GM19463 (cell line): ENCODE measurements around the gene INO80C.
"Not testable (repeated sequence)": the region's sequence is repeated elsewhere in the genome, so short reads cannot be mapped to it uniquely, and the experiment has no call there.

Experiments
- ATAC-seq: cut with Tn5 transposase; IDR thresholded peaks from one replicate; pipeline ENCODE4 v1.9.1; 2021; ENCODE audit warnings: mild to moderate bottlenecking, moderate library complexity; ENCODE audit not compliant: unreplicated experiment

The INO80C gene

DNA sequence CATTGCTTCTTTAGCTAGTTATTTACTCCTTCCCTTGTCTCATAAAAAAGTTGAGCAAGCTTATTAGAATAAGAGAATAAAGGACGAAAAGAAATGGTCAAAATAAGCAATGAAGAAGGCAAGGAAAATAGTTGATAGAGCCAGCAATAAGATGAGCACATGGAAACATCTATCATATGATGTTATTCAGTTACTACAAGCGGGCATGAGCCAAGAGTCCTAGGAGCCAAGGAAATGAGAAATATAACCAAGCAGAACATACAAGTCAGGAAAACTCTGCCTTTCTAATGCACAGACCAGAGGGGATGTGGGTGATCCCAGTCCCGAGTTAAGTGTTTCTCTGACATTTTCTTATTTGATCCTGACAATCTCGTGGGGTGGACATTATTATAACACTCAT lies 33.9 kb downstream of the INO80C start:
- ATAC-seq: no peak

DNA sequence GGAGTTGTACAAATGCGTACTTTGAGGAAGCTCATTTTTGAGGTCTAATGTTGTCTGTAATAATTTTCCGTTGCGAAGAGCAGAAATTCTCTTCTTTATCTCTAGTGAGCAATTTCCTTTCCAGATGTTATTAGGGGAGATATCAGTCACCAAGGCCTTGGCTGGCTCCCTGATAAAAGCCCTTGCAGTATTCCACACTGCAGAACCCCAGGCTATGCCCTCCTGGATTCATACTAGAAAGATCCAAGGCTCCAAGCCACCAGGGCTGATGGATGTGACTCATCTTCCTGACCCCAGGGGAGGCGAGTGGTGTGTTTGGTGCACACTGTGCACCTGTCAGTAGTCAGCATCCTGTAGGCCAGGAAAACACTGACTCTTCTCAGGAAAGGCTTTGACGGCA lies 34.7 kb downstream of the INO80C start:
- no peak for ATAC-seq

DNA sequence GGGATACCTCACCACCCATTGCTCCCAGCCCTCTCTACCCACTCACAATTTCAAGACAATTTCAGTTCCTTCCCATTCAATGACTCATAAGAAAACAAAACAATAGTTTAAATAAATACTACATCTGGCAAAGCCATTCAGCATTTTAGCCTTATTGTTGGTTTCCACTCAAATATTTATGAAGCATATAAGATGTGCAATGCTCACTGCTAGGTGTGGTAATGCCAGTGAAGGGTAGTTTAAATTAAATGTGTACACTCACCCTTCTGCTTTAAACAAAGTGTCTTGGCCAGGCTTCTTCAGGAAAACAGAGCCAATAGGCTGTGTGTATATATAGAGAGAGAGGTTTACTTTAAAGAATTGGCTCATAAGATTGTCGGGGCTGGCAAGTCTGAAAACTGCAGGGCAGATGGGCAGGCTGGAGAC lies 37.0 kb downstream of the INO80C start:
- no peak for ATAC-seq

DNA sequence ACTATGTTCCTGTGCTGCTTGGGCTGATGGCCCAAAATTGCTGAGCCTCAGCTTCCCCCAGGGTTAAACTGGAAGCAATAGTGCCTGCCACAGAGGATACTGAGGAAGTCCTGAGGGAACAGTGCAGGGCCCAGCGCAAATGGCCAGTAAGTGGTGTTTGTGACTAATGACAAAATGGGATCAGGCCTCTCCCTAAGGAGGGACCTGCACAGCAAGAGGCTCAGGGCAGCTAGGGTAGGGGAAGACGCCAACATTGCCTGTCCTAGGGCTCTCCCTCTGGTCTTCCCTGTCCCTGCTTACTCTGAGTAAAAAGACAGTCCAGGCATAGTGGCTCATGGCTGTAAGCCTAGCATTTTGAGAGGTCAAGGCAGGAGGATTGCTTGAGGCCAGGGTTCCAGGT lies 37.8 kb downstream of the INO80C start:
- no peak for ATAC-seq

DNA sequence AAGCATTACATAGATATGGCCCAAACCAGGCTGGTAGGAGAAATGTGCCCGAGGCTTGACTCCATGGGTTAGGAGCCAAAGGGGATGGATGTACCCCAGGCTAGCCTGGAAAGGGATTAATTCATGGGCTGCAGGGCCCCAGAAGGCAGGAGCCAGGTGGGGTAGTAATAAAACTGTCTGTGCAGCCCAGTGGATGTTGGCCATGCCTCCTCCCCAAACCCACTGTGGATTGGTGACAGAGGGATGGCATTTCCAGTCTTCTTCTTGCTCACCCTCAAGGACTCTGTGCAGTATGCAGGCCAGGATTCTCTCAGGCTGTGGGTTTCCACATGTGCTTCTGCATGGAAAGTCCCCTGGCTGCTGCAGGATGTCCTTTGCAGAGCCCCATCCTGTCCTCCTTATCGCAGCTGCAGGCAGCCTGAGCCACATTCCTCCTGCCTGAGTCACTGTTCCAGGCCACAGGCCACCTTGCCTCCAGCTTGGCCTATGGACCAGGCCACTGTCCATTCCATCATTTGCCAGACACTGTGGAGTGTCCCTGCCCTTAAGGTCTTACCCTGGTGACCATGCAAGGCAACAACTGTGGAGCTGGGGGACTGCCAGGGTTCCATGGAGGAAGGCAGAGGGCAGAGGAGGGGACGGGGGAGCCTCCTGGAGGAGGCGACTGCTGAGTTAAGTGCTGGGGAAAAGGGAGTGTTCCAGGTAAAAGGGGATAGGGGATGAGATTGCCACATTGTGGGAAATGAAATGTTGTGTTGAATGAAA lies 38.9 kb downstream of the INO80C start:
- ATAC-seq: peak; percentile 84

DNA sequence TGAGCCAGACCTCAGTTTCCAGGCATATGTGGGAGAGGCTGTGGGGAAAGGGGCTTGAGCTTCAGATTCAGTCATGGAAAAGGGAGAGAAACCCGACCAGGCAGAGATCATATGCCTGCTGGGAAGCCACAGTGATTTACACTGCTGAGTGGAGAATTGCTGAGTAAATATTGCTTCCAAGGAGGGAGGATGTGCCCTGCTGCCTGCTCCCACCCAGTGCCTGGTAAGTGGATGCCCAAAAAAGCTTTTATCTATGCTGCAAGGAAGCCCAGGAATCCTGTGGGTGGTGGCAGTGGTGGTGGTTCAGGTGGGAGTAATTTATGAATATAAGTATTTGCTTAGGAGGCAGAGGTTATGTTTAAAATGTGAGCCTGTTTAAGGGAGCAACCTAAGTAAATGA lies 39.5 kb downstream of the INO80C start:
- no peak for ATAC-seq

DNA sequence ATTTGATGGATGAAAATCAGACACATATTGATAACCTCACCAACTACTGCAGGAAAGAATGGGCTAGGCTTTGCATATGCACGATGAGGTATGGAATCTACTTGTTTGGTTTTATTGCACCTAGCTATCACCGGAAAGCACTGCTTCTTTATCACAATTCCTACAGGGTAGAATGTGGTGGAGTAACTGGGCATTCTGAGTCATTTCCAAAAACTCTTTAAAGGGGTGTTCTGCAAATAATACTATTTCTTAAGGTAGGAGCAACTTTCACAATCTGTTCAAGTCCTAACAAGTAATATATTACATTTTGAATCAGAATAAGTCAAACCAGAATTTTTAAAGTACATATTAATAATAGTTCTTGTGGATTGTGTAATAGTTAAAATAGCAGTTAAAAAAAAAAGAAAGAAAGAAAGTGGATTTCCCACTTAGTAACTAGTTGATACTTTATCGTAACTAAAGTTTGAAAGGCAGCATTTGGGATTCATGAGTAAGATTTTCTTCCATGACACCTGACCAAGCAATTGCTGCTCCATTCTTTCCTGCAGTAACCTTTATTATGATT lies 40.5 kb downstream of the INO80C start:
- ATAC-seq: no peak

DNA sequence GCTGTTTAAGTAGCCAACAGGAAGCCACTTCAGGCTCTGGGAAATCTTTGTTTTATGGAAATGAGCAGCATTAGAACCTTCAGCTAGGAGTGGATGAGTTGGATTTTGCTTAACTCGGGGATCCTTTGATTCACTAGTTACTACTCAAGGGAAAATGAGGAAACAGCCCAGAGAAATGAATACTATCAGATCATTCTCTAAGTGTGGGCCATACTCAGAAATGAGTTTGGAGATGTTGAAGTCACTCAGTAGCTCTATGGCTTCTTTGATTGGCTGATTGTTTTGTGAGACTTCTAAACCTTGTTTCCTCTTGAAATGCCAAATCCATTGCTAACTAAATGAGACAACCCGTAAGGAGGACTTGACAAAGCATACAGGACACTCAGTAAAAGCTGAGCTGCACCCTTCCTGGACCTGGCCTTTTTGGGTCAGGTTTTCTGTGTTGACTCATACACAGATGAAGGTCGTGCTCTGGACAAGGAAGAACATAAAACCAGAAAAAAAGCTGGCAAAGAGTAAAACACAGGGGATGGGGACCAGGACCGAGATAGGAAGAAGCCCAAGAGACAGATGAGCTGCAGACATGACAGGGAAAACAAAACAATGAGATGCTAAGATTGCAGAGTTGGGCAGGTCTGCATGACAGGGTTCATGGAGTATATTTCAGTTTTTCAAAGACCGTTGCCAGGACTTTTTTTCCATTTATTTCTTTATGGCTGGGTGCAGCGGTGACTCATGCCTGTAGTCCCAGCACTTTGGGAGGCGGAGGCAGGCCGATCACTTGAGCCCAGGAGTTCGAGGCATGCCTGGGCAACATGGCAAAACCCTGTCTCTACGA lies 41.6 kb downstream of the INO80C start:
- ATAC-seq: no peak

DNA sequence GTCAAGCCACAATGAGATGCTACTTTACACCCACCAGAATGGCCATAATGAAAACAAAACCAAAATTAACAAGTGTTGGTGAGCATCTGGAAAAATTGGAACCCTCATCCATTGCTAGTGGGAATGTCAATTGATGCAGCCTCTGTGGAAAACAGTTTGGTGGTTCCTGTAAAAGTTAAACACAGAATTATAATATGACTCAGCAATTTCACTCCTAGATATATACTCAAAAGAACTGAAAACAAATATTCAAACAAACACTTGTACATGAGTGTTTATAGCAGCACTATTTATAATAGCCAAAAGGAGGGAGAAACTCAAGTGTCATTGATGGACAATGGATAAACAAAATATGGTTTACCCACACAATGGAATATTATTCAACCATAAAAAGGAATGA lies 43.0 kb downstream of the INO80C start:
- ATAC-seq: no peak

DNA sequence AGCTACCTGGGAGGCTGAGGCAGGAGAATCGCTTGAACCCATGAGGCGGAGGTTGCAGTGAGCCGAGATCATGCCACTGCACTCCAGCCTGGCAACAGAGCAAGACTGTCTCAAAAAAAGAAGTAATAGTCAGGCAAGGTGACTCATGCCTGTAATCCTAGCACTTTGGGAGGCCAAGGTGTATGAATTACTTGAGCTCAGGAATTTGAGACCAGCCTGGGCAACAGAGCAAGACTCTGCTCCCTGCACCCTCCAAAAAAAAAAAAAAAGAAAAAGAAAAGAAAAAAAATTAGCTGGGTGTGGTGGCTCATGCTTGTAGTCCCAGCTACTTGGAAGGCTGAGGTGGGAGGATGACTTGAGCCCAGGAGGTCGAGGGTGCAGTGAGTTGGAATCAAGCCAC lies 44.7 kb downstream of the INO80C start:
- ATAC-seq: not testable (repeated sequence)

DNA sequence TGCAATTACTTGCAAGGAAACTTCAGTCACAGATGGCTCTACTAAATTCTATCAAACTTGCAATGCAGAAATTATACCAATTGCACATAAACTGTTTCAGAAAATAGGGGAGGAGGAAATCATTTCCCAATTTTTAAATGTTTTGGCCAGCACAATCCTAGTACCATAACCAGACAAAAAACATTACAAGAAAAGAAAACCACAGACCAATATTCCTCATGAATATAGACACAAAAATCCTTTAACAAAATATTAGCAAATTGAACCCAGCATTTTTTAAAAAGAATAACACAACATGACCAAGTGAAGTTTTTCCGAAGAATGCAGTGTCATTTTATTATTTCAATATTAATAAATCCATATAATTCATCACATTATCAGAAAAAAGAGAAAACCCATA lies 45.8 kb downstream of the INO80C start:
- no peak for ATAC-seq

DNA sequence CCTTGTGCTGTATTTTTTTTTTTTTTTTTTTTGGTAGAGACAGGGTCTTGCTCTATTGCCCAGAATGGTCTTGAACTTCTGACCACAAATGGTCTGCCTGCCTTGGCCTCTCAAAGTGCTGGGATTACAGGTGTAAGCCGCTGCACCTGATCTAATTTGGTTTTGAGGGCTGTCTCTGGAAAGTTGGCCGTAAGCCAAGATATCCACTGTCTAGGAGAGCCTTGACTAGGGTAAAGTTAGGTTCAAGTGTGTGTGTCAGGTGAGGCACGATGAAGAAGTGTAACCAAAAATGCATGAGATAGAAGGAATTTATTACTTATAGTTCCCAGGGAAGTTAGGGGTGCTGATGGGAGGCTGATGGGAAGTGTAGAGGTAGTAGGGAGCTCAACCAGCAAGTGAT lies 46.7 kb downstream of the INO80C start:
- ATAC-seq: no peak

DNA sequence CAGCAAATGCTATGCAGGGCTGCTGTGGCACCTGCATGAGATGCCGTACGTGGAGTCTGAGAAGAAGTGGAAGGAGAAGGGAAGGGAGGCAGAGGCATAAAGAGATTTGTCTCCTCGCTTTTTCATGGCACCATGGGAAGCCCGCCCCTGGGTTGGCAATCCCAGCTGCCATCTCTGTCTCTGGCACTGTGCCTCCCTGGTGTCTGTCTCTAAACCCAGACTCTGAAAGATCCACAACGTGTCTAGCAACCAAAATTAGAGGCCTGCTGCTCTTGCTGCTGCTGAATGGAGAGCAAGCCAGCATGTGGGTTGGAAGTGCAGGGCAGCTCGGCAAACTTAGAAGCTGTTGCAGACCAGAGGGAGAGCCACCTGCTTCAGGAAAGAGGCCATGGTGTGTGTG lies 53.1 kb downstream of the INO80C start:
- no peak for ATAC-seq

DNA sequence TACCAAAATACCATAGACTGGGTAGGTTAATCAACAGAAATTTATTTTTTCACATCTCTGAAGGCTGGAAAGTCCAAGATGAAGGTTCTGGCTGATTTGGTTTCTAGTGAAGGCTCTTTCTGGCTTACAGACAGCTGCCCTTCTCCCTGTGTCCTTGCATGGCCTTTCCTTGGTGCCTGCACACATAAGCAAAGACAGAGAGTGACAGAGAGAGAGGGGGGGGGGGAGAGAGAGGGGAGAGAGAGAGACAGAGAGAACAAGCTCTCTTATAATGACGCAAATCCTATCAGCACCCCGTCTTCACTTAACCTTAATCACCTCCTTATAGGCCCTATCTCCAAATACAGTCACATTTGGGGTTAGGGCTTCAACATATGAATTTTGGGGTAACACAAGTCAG lies 53.9 kb downstream of the INO80C start:
- no peak for ATAC-seq

DNA sequence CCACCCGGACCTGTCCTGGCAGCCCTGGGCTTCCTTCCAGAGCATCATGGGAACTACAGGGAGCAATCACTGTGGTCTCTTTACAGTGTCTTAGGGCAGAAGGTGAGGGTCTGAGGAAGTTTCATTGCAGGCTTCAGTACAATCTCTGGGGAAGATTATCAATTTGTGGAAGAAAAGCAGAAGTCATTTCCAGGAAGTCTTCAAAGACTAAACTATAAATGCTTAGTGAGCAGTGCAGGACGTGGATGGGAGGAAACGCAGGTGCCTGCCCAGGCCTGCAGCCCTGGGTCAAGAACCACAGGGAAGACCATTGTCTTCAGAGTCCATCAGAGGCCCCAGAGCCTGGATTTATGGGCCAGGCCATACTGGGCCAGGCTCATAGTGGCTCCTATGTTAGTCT lies 54.3 kb downstream of the INO80C start:
- no peak for ATAC-seq

DNA sequence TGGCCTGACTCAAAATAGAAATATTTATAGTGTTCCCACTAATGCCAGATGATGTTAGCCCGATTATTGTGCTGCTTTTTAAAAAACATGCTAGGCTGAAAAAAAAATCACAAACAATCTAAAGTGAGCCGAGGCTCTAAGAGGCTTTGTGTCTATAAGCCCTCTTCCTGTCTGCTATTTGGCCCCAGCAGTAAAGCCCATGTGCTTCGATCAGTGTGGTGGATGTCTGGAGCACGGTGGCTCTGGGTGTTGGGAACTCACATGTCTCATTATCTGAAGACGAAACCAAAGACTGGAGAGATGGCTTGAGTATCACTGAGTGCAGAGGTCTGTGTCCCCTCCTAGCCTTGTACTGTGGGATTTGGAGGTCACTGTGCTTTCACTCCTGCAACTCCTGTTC lies 55.1 kb downstream of the INO80C start:
- no peak for ATAC-seq

DNA sequence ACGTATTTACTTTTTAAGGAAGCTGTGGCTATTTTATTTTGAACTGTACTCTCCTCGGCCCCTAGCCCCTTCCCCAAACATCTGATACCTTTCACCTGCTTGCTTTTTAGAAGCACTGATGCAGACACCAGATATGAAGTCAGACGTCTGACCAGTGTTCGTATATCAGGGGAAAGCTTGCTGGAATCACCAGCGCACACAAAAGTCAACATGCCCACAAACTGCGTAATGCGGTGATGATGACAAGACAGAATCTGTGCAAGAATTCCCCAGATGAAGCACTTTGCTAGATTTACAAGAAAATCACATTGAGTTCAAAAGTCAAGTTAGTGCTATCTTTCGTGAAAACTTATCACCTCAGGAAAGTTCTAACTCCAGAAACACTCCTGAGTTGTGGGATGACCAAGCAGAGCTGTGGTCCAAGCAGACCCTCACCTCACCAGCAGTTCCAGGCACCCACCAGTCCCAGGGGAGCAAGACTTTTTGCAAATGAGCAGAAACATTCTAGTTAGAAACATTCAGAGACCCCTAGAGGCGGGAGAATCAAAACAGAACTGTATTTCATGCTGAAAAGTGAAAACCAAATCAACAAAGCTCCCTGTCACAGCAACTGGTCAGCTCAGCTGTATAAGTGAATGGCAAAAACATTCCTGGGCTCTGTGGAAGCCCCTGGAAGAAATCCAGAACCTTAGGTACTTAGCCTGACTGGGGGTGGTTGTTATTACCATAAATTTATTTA lies 55.7 kb downstream of the INO80C start:
- no peak for ATAC-seq

DNA sequence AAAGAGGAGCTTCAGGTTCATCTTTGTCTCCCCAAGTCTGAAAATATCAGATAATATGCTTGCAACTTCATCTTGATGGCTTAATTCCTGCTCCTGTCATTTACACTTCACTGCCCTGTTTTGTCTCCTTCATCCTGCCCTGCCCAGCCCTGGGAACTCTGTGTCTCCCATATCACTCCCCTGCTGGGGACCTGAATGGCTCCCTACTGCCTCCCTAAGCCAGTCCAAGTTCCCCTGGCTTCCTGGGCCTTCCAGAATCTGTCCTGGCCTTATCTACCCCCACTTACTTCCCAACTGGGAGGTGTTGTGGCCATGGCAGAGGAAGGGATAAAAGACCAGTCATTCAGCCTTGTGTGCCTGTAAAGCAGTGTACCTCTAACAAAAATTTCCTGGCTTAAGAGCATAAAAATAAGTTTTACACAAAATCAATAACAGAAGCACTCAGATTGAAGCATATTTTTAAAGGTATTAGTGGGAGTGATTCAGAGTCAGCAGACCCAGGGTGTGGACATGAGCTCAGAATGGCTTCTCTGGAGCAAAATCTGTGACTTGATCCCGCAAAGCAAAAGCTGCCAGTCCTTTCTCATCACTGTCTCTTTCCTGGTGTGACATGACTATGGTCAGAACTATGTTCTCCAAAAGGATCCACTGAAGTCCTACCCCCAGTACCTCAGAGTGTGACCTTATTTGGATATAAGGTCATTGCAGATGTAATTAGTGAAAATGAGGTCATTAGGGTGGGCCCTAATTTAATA lies 59.1 kb downstream of the INO80C start:
- ATAC-seq: no peak

DNA sequence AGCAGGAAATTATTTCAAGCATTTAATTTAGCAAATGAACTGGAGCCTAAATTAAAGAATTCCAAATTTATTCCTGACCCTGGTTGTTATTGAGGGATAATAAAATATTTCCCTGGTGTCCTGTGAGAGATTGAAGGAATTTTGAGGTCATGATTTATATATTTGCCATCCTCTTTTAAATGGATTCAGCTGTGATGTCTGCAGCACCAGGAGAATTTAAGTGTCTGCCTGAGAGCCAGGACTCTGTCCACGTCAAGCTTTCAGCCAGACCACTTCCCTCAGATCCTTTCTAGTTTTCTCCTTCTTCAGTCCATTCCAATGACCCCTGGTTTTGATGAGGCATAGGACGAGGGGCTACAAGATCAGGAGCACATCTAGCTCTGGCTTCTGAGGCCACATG lies 59.9 kb downstream of the INO80C start:
- ATAC-seq: no peak

DNA sequence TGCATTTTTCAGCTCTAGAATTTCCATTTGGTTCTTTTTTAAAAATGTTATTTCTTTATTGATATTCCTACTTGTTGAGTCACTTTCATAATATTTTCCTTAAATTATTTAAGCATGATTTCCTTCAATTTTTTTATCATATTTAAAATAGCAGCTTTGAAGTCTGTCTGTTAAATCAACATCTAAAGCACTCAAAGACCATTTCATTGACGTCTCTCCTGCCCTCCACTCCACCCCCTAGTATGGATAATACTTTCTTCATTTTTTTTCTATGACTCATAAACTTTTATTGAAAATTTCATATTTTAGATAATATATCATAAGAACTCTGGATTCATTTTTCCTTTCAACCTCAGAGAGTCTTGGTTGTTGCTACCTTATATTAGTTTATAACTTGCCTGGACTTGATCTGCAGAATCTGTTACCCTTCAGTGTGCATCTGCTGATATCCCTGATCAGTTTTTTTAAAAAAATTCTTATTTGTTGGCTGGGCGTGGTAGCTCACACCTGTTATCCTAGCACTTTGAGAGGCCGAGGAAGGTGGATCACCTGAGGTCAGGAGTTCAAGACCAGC lies 61.6 kb downstream of the INO80C start:
- ATAC-seq: no peak
